GM19395 (cell line): Measurements from ENCODE around the gene RCOR1.
A peak's percentile ranks its signal among the peaks of the same experiment; 100 is the strongest.
"Not testable (repeated sequence)": the region's sequence is repeated elsewhere in the genome, so short reads cannot be mapped to it uniquely, and the experiment has no call there.

Experiments
- ATAC-seq: cut with Tn5 transposase; IDR thresholded peaks from one replicate; pipeline ENCODE4 v1.9.1; 2021; ENCODE audit warnings: mild to moderate bottlenecking, moderate library complexity; ENCODE audit not compliant: unreplicated experiment

The RCOR1 gene

DNA sequence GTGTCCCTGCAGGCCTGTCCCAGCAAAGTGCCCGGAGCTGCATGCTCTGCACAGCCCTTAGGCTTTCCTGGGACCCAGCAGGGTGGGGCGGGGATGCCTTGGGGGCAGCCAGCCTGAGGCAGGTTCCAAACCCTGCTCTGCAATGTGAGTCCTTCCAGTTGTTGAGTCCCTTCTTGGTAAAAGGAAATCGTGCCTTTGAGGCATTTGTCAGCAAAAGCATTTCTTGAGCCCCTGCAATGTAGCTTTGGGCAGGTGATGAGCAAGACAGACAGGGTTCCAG is 146.7 kb downstream of the RCOR1 start:
- no peak for ATAC-seq

DNA sequence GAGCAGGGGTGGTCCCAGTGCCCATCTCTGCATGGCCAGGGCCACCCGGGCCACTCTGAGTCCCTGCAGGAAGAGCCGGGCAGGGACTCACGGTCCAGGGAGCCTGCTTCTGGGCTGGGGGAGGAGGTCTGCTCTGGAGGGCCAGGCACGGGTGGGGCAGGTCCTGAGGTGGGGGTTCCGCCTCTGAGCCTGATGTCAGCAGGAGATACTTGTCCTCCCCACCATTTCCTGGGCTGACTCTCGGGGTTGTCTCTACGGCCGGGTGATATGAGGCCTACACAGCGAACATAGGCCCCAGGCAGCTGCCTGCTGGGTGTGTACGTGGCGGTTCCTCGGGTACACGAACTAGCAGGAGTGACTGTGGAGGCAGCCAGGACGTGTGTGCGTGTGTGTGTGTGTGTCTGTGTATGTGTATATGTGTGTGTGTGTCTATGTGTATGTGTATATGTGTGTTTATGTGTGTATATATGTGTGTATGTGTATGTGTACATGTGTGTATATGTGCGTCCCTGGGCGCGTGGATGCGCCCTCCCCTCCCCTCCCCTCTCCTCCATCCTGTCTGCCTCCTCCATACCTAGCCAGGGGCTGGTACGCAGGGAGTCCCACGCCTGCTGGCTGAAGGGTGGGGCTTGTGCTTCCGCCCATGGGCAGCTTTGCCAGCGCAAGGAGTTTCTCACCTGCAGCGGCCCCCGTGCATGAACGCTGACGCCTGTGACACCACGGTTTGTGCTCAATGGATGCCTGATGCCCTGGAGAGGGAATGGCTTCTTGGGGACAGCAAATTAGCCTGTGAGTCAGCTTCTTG is 154.4 kb downstream of the RCOR1 start:
- ATAC-seq, result no peak

GRCh38 chr14:102748806-102749205 is 156.4 kb downstream of the RCOR1 start:
- no peak for ATAC-seq

GRCh38 chr14:102749393-102750305 is 157.2 kb downstream of the RCOR1 start:
- no peak for ATAC-seq

DNA sequence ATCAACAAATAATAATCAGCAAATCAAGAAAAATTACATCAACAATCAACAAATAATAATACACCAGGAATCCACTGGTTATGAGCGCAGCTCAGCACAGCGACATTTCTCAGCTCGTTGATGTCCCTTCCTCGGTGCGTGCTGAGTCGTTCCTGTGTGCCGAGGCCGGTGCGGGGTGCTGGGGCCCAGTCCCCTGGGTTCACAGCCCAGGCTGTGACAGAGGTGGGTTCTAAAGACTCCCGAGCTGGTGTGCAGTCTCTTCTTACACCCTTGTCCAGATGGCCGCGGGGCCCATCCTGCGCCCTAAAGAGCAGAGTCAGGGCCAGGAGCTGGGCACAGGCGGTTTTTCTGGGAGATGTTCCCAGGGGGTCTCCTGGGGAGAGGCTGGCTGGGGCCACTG is 157.9 kb downstream of the RCOR1 start:
- ATAC-seq, result no peak

GRCh38 chr14:102751088-102751487 is 158.6 kb downstream of the RCOR1 start:
- ATAC-seq, result no peak

DNA sequence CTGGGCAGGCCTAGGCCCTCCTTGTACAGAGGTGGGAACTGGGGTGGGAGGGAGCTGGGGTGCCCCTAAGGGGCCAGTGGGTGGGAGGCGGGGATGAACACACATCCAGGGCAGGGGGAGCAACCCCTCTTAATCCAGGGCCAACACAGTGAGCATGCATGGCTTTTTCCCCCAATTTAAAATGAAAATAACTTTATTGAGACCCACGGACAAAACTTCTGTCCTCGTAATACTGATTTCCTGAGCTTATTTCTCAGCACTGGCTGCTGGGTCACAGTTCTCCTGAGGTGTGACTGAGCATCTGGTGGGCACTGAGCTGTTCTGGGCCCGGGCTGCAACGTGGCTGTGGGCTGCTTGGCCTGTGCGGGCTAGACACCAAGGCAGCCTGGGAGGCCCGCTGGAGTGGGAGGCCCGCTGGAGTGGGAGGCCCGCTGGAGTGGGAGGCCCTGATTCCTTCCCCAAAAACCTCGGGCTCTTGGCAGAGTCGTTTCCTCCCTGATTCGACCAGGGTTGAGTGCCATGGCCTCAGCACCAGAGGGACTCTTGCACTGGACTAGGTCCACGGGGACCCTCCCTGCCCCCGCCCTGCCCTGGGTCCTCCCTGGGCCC is 159.9 kb downstream of the RCOR1 start:
- ATAC-seq, result no peak

- ATAC-seq, result no peak
Measured at GRCh38 chr14:102754370-102755262, 162.2 kb downstream of the RCOR1 start.

DNA sequence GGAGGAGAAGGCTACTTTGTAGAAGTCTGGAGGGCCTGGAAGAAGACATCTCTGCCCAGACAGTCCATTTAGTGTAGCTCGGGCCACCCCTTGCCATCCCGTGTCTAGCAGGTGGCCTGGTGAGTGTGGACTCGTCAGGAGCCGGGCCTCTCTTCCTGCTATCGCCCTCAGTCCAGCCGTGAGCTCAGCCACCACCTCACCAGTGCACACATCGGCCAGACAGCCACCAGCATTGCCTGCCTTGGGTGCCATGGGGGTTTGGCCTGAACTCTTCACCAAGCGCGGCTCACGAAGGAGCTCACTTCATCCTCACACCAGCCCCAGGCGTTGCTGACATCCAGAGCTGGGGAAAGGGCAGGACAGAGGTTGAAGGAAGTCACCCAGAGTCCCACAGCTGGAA is 165.2 kb downstream of the RCOR1 start:
- ATAC-seq, result no peak

DNA sequence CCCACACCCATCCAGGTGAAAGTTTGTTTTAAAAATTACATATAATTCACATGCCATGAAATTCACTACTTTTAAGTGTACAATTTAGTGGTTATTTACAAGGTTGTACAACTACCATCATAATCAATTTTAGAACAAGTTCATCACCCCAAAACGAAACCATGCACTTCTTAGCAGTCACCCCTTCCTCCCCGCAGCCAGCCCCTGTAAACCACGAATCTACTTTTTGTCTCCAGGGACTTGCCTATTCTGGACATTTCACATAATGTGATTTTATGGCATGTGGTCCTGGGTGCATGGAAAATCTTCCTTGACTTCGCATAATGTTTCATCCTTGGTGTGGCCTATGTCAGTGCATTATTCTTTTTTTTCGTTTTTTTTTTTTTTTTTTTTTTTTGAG is 165.6 kb downstream of the RCOR1 start:
- no peak for ATAC-seq

GRCh38 chr14:102759456-102760187 is 167.2 kb downstream of the RCOR1 start:
- ATAC-seq, result no peak

- no peak for ATAC-seq
Measured at GRCh38 chr14:102760496-102761193, 168.2 kb downstream of the RCOR1 start.

DNA sequence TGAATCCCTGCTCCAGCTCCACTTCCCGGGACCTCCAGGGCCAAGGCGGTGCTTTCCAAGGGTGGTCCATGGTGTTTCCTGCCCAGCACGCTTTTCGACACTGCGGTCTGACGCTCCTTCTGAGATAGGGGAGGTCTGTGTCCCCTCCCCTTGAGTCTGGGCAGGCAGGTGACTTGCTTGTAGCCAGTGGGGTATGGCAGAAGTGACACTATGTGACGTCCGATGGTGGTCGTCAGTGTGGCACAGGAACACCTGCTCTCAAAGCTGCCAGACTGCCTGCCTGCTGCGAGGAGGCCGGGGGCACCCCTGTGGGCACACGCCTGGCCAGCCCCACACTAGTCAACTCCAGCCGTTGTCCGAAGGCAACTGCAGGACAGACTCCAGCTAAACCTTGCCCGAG is 168.8 kb downstream of the RCOR1 start:
- no peak for ATAC-seq

GRCh38 chr14:102764220-102764671 is 171.8 kb downstream of the RCOR1 start:
- peak; percentile 65 for ATAC-seq

GRCh38 chr14:102765770-102766169 is 173.3 kb downstream of the RCOR1 start:
- not testable (repeated sequence) for ATAC-seq

GRCh38 chr14:102768223-102769048 is 176.0 kb downstream of the RCOR1 start:
- ATAC-seq, result peak; percentile 51

DNA sequence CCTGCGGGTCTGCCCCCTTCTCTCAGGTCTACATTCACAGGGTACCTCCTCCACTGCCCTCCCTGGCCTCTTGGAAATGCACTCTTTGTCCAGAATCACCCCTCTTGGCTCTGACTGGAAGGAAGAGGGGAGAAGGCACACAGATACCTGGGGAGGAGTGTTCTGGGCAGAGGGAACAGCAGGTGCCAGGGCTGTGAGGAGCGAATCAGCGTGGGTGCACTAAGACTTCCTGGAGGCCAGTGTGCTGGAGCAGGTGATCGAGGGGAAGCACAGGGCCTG is 176.5 kb downstream of the RCOR1 start:
- no peak for ATAC-seq

GRCh38 chr14:102770147-102771123 is 178.0 kb downstream of the RCOR1 start:
- no peak for ATAC-seq
